K562 (cell line): ENCODE measurements around the gene CDT1. TPM values are rescaled to one million over a fixed set of nuclear protein-coding genes. Genes with fewer than 3 reads are reported as not detected.

Experiments
- ARID3B ChIP-seq: fragments of 250-450 bp; sonication (Bioruptor Pico); IDR thresholded peaks from 2 replicates; pipeline ENCODE4 v1.4.0; 2020; ENCODE audit warnings: borderline replicate concordance
- ATF6 ChIP-seq: sonication (generic); formaldehyde crosslinking; IDR thresholded peaks from 2 replicates; pipeline ENCODE4 v1.4.0; 2020; ENCODE audit warnings: mild to moderate bottlenecking, missing genetic modification reagents
- HES1 ChIP-seq: fragments of 450-650 bp; IDR thresholded peaks from 2 replicates; pipeline ENCODE4 v1.6.1; 2016; ENCODE audit warnings: low read depth, mild to moderate bottlenecking, moderate library complexity
- KDM4B ChIP-seq, 2 experiments: fragments of 450-650 bp in 1 of 2; sonication (generic) in 1 of 2; IDR thresholded peaks; 2 replicates each; pipeline ENCODE4 v1.6.1; 2016 to 2017; ENCODE audit warnings: borderline replicate concordance in 2 of 2, antibody characterized with exemption in 1 of 2, low read depth in 1 of 2, mild to moderate bottlenecking in 1 of 2
- MTA2 ChIP-seq: fragments of 450-650 bp; IDR thresholded peaks from 2 replicates; pipeline ENCODE4 v1.6.1; 2016; ENCODE audit warnings: low read depth
- MYC ChIP-seq, 2 experiments: fragments of 250-450 bp in 1 of 2; sonication (Bioruptor Pico) in 1 of 2; IDR thresholded peaks; 2 replicates each; pipeline versions ENCODE4 v1.5.1 to v1.6.1; 2012 to 2021; ENCODE audit warnings: low read depth in 2 of 2, borderline replicate concordance in 1 of 2, improper control_type of control experiment in 1 of 2, low read length in 1 of 2, mild to moderate bottlenecking in 1 of 2, moderate library complexity in 1 of 2
- NONO ChIP-seq, 2 experiments: fragments of 200-400 bp in 1 of 2; fragments of 450-650 bp in 1 of 2; formaldehyde crosslinking in 1 of 2; IDR thresholded peaks; 2 replicates each; pipeline ENCODE4 v1.6.1; 2017; ENCODE audit warnings: low read depth in 2 of 2, mild to moderate bottlenecking in 2 of 2, moderate library complexity in 2 of 2, low read length in 1 of 2
- NR1H2 ChIP-seq: sonication (generic); formaldehyde crosslinking; IDR thresholded peaks from 2 replicates; pipeline ENCODE4 v1.4.0; 2020; ENCODE audit warnings: mild to moderate bottlenecking, missing genetic modification reagents
- POLR2AphosphoS5 ChIP-seq: IDR thresholded peaks from 2 replicates; pipeline ENCODE4 v1.6.1; 2011; ENCODE audit warnings: mild to moderate bottlenecking, low read depth, low read length, moderate library complexity; ENCODE audit not compliant: control insufficient read depth, insufficient read depth
- RAD21 ChIP-seq, 2 experiments: fragments of 250-450 bp in 1 of 2; fragments of 450-650 bp in 1 of 2; sonication (Bioruptor Pico) in 1 of 2; formaldehyde crosslinking in 1 of 2; IDR thresholded peaks in 1 of 2; conservative IDR thresholded peaks in 1 of 2; 2 replicates each; pipeline versions ENCODE4 v1.4.0 to v1.8.0; 2020 to 2022; ENCODE audit warnings: mild to moderate bottlenecking in 2 of 2, moderate library complexity in 1 of 2
- SMAD4 ChIP-seq: fragments of 250-450 bp; sonication (Bioruptor Pico); conservative IDR thresholded peaks from 2 replicates; pipeline ENCODE4 v1.8.0; 2021; ENCODE audit warnings: inconsistent platforms, mild to moderate bottlenecking, moderate library complexity
- STAT5B ChIP-seq: fragments of 250-450 bp; sonication (Bioruptor Pico); IDR thresholded peaks from 2 replicates; pipeline ENCODE4 v1.8.0; 2021; ENCODE audit warnings: mild to moderate bottlenecking, inconsistent platforms
- TAL1 ChIP-seq: fragments of 450-650 bp; IDR thresholded peaks from 2 replicates; pipeline ENCODE4 v1.6.1; 2016; ENCODE audit warnings: mild to moderate bottlenecking
- ZC3H8 ChIP-seq: fragments of 450-650 bp; IDR thresholded peaks from 2 replicates; pipeline ENCODE4 v1.6.1; 2017
- ZEB2 ChIP-seq: fragments of 450-650 bp; IDR thresholded peaks from 2 replicates; pipeline ENCODE4 v1.6.1; 2016
- ZNF197 ChIP-seq: fragments of 200-800 bp; sonication (Bioruptor generic); IDR thresholded peaks from 2 replicates; pipeline ENCODE4 v1.6.1; 2016; ENCODE audit warnings: low read depth, missing genetic modification characterization, missing compliant biosample characterization
- ZNF445 ChIP-seq: fragments of 250-450 bp; sonication (Bioruptor Pico); IDR thresholded peaks from 2 replicates; pipeline ENCODE4 v1.4.0; 2020; ENCODE audit warnings: low read depth, mild to moderate bottlenecking, moderate library complexity
- ZNF766 ChIP-seq: fragments of 200-800 bp; sonication (Bioruptor generic); conservative IDR thresholded peaks from 2 replicates; pipeline ENCODE4 v1.6.1; 2016; ENCODE audit warnings: missing genetic modification characterization, missing compliant biosample characterization
- polyA plus RNA-seq, 8 experiments: library from polyadenylated mRNA; depleted of rRNA in 4 of 8; stranded (reverse) in 5 of 8; unstranded in 3 of 8; fragments of >200 nt; fragmentation: Nextera tagmentation in 2 of 8; fragmentation: Illumina TruSeq in 1 of 8; extraction: Ambion mirVana in 2 of 8; extraction: Trizol in 1 of 8; gene quantifications; 2 replicates each; pipeline versions ENCODE4 v1.2.1 to v1.2.3, GENCODE V29; 2011 to 2014; ENCODE audit warnings: inconsistent platforms in 1 of 8, missing spikeins in 1 of 8
- total RNA-seq, 7 experiments: library from RNA; depleted of rRNA in 6 of 7; stranded (reverse); fragments of >200 nt in 6 of 7; fragmentation: Illumina TruSeq in 2 of 7; extraction: Trizol in 2 of 7; gene quantifications; 2 replicates each; pipeline versions ENCODE4 v1.2.1 to v1.2.3, GENCODE V29; 2011 to 2021; ENCODE audit warnings: low replicate concordance in 1 of 7
- TF ChIP-seq, protein P1 (sequence below): sonication (generic); formaldehyde crosslinking; IDR thresholded peaks from 2 replicates; pipeline ENCODE4 v1.8.1; 2022; ENCODE audit warnings: missing genetic modification reagents
- TF ChIP-seq, protein P2 (sequence below): fragments of 450-650 bp; formaldehyde crosslinking; IDR thresholded peaks from 2 replicates; pipeline ENCODE4 v1.4.0; 2020; ENCODE audit warnings: mild to moderate bottlenecking, mixed read lengths

Gene CDT1
- total and polyA plus RNA-seq, 9 of the 15 experiments (the other 6 are each of a cell fraction or from before 2014, with no cell fraction given), result 0.92 to 178 (median 14.2) TPM

DNA sequence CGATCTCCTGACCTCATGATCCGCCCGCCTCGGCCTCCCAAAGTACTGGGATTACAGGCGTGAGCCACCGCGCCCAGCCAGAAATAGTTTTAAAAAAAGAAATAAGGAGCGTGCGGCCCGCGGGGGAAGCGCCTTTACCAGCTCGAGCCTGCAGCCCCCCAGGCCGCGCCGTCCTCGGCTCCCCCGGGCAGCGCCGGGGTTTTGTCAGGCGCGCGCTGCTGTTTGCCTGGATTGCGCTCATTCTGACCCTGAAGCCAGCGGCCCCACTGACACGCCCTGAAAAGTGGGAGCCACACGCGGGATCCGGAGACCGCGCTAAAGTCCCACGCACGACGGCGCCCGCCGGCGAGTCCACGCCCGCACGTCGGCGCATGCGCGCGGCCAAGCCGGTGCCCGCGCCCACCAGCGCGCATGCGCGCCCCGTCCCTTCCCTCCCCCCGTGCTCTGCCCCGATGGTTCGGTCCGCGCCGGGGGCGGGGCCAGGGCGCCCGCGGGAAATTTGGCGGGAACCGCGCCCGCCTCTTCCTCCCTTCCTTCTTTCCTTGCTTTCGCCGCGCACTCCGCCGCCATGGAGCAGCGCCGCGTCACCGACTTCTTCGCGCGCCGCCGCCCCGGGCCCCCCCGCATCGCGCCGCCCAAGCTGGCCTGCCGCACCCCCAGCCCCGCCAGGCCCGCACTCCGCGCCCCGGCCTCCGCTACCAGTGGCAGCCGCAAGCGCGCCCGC is at the start of gene CDT1 (continued):
- no peak for TF ChIP-seq ARID3B (CRISPR knock-in tag)
- no peak for TF ChIP-seq ATF6 (CRISPR knock-in tag)
- no peak for TF ChIP-seq HES1
- 0 out of 2 replicates have a peak, but pooled peaks have one; percentile 12 for TF ChIP-seq ZEB2
- TF ChIP-seq, protein P1, sequence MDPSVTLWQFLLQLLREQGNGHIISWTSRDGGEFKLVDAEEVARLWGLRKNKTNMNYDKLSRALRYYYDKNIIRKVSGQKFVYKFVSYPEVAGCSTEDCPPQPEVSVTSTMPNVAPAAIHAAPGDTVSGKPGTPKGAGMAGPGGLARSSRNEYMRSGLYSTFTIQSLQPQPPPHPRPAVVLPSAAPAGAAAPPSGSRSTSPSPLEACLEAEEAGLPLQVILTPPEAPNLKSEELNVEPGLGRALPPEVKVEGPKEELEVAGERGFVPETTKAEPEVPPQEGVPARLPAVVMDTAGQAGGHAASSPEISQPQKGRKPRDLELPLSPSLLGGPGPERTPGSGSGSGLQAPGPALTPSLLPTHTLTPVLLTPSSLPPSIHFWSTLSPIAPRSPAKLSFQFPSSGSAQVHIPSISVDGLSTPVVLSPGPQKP (CRISPR knock-in tag), result no peak
- TF ChIP-seq STAT5B (CRISPR knock-in tag), result no peak
- TF ChIP-seq KDM4B (IDR thresholded peaks at IDR 0.05; ENCODE audit: borderline replicate concordance in 2 of 2, low read depth in 1 of 2), result no peak
- TF ChIP-seq ZNF445, result no peak
- TF ChIP-seq ZNF197 (CRISPR knock-in tag), result no peak
- TF ChIP-seq, protein P2, sequence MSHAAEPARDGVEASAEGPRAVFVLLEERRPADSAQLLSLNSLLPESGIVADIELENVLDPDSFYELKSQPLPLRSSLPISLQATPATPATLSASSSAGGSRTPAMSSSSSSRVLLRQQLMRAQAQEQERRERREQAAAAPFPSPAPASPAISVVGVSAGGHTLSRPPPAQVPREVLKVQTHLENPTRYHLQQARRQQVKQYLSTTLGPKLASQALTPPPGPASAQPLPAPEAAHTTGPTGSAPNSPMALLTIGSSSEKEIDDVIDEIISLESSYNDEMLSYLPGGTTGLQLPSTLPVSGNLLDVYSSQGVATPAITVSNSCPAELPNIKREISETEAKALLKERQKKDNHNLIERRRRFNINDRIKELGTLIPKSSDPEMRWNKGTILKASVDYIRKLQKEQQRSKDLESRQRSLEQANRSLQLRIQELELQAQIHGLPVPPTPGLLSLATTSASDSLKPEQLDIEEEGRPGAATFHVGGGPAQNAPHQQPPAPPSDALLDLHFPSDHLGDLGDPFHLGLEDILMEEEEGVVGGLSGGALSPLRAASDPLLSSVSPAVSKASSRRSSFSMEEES (CRISPR knock-in tag), result no peak
- no peak for TF ChIP-seq NR1H2 (CRISPR knock-in tag)
- peak; percentile 49 for TF ChIP-seq POLR2AphosphoS5
- TF ChIP-seq SMAD4, result peak; percentile 57; the same call in 1 of the 2 replicates
- peak in 1 of 2 experiments; percentile 97; a peak in 2 of 4 replicates for TF ChIP-seq NONO (IDR thresholded peaks at IDR 0.05; ENCODE audit: low read depth in 2 of 2, low read length in 1 of 2)
- TF ChIP-seq MTA2, result peak; percentile 45; the same call in 1 of the 2 replicates
- no peak for TF ChIP-seq ZC3H8
- TF ChIP-seq MYC (IDR thresholded peaks at IDR 0.05; ENCODE audit: low read depth, low read length), result peak; percentile 69
- TF ChIP-seq MYC (CRISPR knock-in tag; IDR thresholded peaks at IDR 0.05; ENCODE audit: borderline replicate concordance, low read depth), result 0 out of 2 replicates have a peak, but pooled peaks have one; percentile 26
- TF ChIP-seq RAD21 (CRISPR knock-in tag; conservative IDR thresholded peaks at IDR 0.05 in 1 of 2, IDR thresholded peaks at IDR 0.05 in 1 of 2), result no peak
- no peak for TF ChIP-seq TAL1
- TF ChIP-seq ZNF766 (CRISPR knock-in tag), result no peak
